DMS153 treated with DMSO at 0.1 percent for 48 hours (cell line): ENCODE data around the gene SMYD1.

Source experiments
- DNase-seq: peaks from one replicate; lab custom pipeline; 2025; ENCODE audit not compliant: unreplicated experiment; lab: John Stamatoyannopoulos, UW

The SMYD1 gene

GRCh38 chr2:88121678-88122077, 54.1 kb downstream of the SMYD1 start:
- no peak for DNase-seq

- no peak for DNase-seq
Measured at GRCh38 chr2:88122141-88122884, 54.7 kb downstream of the SMYD1 start.

- DNase-seq: no peak
Measured at GRCh38 chr2:88123164-88123974, 55.7 kb downstream of the SMYD1 start.

- no peak for DNase-seq
Measured at GRCh38 chr2:88123975-88124917, 56.6 kb downstream of the SMYD1 start.

GRCh38 chr2:88125344-88125923, 57.8 kb downstream of the SMYD1 start:
- DNase-seq: no peak

GRCh38 chr2:88125924-88126771, 58.5 kb downstream of the SMYD1 start:
- no peak for DNase-seq

- DNase-seq: no peak
Measured at GRCh38 chr2:88126772-88127637, 59.4 kb downstream of the SMYD1 start.

GRCh38 chr2:88127638-88127887, 59.9 kb downstream of the SMYD1 start:
- DNase-seq: no peak

- no peak for DNase-seq
Measured at GRCh38 chr2:88127888-88128653, 60.4 kb downstream of the SMYD1 start, which contains the start of gene FABP1. Gene FABP1 (minus strand): TSS chr2:88128062. CDS start chr2:88128017, 45 bp downstream.

- DNase-seq: no peak
Measured at GRCh38 chr2:88128654-88129312, 61.2 kb downstream of the SMYD1 start.

GRCh38 chr2:88129313-88129959, 61.8 kb downstream of the SMYD1 start:
- no peak for DNase-seq

- DNase-seq: no peak
Measured at GRCh38 chr2:88131201-88131998, 63.8 kb downstream of the SMYD1 start.

GRCh38 chr2:88131999-88132368, 64.4 kb downstream of the SMYD1 start:
- no peak for DNase-seq

GRCh38 chr2:88133875-88134274, 66.2 kb downstream of the SMYD1 start:
- DNase-seq: no peak

GRCh38 chr2:88136817-88137216, 69.2 kb downstream of the SMYD1 start:
- no peak for DNase-seq

GRCh38 chr2:88137833-88138232, 70.2 kb downstream of the SMYD1 start:
- no peak for DNase-seq
